DND-41 (cell line): Measurements from ENCODE around the gene SLC41A3.

Experiments
- EZH2 ChIP-seq: IDR thresholded peaks from 3 replicates; pipeline ENCODE4 v1.6.1; 2012; ENCODE audit warnings: borderline replicate concordance, low read depth, mild to moderate bottlenecking, moderate library complexity, low read length, inconsistent platforms; ENCODE audit not compliant: severe bottlenecking
- TF ChIP-seq, protein P1 (sequence below): IDR thresholded peaks from 2 replicates; pipeline ENCODE4 v1.5.1; 2012; ENCODE audit warnings: borderline replicate concordance, low read length, moderate library complexity, mild to moderate bottlenecking; ENCODE audit not compliant: poor library complexity, severe bottlenecking; ENCODE audit errors: extremely low read depth

DNA sequence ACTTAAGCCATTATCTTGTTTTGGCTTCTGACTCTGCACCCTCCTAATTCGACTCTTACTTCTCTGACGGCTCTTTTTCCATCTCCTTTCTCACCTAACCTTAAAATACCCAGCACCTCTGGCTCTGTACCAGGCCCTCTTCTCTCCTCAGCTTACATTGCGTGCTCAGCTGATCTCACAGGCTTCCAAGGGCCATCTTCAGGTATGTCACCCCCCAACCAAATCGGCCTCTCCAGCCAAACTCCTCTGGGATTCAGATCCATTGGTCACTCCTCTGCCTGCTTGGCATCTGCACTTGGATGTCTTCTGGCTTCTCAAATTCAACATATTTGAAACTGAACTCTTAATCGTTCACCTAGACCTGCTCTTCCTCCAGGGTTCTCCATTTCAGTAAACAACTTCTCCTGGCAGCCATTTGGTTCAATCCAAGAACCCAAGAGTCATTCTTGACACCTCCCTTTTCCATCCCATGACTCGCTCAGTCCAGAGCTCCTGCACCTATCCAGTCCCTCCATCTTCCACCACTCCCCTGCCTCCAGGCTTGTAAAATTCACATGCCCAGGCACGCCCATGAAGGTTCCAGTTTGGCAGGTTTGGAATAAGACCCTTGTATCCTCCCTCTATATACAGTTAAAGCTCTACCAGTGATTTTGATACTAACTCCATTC is 35.2 kb upstream of the SLC41A3 start:
- TF ChIP-seq, protein P1, sequence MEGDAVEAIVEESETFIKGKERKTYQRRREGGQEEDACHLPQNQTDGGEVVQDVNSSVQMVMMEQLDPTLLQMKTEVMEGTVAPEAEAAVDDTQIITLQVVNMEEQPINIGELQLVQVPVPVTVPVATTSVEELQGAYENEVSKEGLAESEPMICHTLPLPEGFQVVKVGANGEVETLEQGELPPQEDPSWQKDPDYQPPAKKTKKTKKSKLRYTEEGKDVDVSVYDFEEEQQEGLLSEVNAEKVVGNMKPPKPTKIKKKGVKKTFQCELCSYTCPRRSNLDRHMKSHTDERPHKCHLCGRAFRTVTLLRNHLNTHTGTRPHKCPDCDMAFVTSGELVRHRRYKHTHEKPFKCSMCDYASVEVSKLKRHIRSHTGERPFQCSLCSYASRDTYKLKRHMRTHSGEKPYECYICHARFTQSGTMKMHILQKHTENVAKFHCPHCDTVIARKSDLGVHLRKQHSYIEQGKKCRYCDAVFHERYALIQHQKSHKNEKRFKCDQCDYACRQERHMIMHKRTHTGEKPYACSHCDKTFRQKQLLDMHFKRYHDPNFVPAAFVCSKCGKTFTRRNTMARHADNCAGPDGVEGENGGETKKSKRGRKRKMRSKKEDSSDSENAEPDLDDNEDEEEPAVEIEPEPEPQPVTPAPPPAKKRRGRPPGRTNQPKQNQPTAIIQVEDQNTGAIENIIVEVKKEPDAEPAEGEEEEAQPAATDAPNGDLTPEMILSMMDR: no peak
- no peak for TF ChIP-seq EZH2
